Gastrocnemius medialis (tissue), 4 donors: Measurements from ENCODE around the gene NAXE. TPM values are rescaled to one million over a fixed set of nuclear protein-coding genes. Genes with fewer than 3 reads are reported as not detected.
"Not testable (repeated sequence)": the region's sequence is repeated elsewhere in the genome, so short reads cannot be mapped to it uniquely, and the experiment has no call there.

ENCODE experiments used
- ATAC-seq, 2 donors: fragments of 150-250 bp; one replicate each; pipeline ENCODE4 v1.9.1; 2016
- DNase-seq, 2 donors: peaks; one replicate each; pipeline ENCODE4 v3.0.0-alpha.2; 2019
- H3K27ac ChIP-seq, 4 donors: fragments of 200-600 bp; sonication (generic); 1 replicate in 1 of 4; 2 replicates in 3 of 4; pipeline ENCODE4 v1.5.1; 2016 to 2018; ENCODE audit warnings: mild to moderate bottlenecking in 2 of 4, moderate library complexity in 1 of 4
- H3K27me3 ChIP-seq, 3 donors: fragments of 200-600 bp; sonication (generic) in 2 of 3; 1 replicate in 1 of 3; 2 replicates in 2 of 3; pipeline versions ENCODE4 v1.5.1 to v1.6.0; 2016 to 2019; ENCODE audit warnings: mild to moderate bottlenecking in 1 of 3, moderate library complexity in 1 of 3
- H3K36me3 ChIP-seq, 2 donors: fragments of 200-600 bp; sonication (generic) in 1 of 2; one replicate each; pipeline ENCODE4 v1.5.1; 2017 to 2018
- H3K4me1 ChIP-seq, 2 donors: fragments of 200-600 bp; sonication (generic) in 1 of 2; one replicate each; pipeline ENCODE4 v1.5.1; 2016 to 2017; ENCODE audit warnings: mild to moderate bottlenecking in 2 of 2
- H3K4me3 ChIP-seq, 4 donors: fragments of 200-600 bp; sonication (generic) in 3 of 4; 1 replicate in 1 of 4; 2 replicates in 3 of 4; pipeline ENCODE4 v1.5.1; 2016 to 2019; ENCODE audit warnings: mild to moderate bottlenecking in 2 of 4
- H3K9me3 ChIP-seq, 3 donors: fragments of 200-600 bp; sonication (generic) in 2 of 3; 1 replicate in 1 of 3; 2 replicates in 2 of 3; pipeline ENCODE4 v1.5.1; 2016 to 2019
- CTCF ChIP-seq, 5 experiments: fragments of 450-650 bp in 3 of 5; fragments of 200-600 bp in 2 of 5; sonication (generic) in 2 of 5; IDR thresholded peaks in 4 of 5; conservative IDR thresholded peaks in 1 of 5; 1 replicate in 4 of 5; 2 replicates in 1 of 5; pipeline ENCODE4 v1.5.1; 2016 to 2019; ENCODE audit warnings: antibody characterized with exemption in 5 of 5, mild to moderate bottlenecking in 3 of 5, moderate library complexity in 3 of 5
- POLR2A ChIP-seq, 2 donors: fragments of 450-650 bp; IDR thresholded peaks; one replicate each; pipeline ENCODE4 v1.6.1; 2017; ENCODE audit warnings: antibody characterized with exemption in 2 of 2, mild to moderate bottlenecking in 2 of 2, moderate library complexity in 2 of 2
- in situ Hi-C, 4 donors: fragments of 200-750 bp; cut with MboI; loops; one replicate each; pipeline versions ENCODE4 v1.15.0 to v1.8.0; 2017; ENCODE audit warnings: low sequenced_read_pairs in 4 of 4
- intact Hi-C: fragments of 100-400 bp; cut with DNase I; formaldehyde crosslinking; loops from one replicate; pipeline ENCODE4 v1.15.1; 2023; ENCODE audit warnings: low total_unique reads
- total RNA-seq, 4 donors: library from RNA; depleted of rRNA; stranded (reverse); fragments of >200 nt; gene quantifications; one replicate each; pipeline versions ENCODE4 v1.1.0 to v1.2.3, GENCODE V29; 2016

Gene NAXE
- total RNA-seq, 4 donors from 2014 or later, result 34.4 to 66.7 (median 46.0) TPM

- Histone ChIP-seq H3K36me3 (peaks cover 0 to 31% of the 10 kb centered on the region in 2 donors), H3K9me3 (no peaks in the 10 kb centered on the region), H3K27ac (peak overlapping the region; percentile 77 to 87 (median 82)), H3K4me1 (peaks cover 15 to 16% of the 10 kb centered on the region in 2 donors), H3K4me3 (peak overlapping the region; percentile 63 to 88 (median 82)), H3K27me3 (no peaks in the 10 kb centered on the region)
- in situ Hi-C loops, result loop anchor here (5.0 to 10.0 kb wide), 2 partner anchors 148 to 216 kb away; no protein-coding TSS in a partner anchor
- ATAC-seq (no peak), DNase-seq (no peak)
- no peak for TF ChIP-seq POLR2A (IDR thresholded peaks at IDR 0.05)
- TF ChIP-seq CTCF (IDR thresholded peaks at IDR 0.05 in 4 of 5, conservative IDR thresholded peaks at IDR 0.05 in 1 of 5), result no peak
- intact Hi-C loops, result loop anchor here (1.0 to 5.0 kb wide), 3 partner anchors 9 to 144 kb away; partner anchors contain the start of gene NAXE
Observed at GRCh38 chr1:156600733-156601121, 9.2 kb downstream of the NAXE start.

GRCh38 chr1:156601122-156601830, 9.7 kb downstream of the NAXE start, which contains the start of gene GPATCH4:
Gene GPATCH4, minus strand, starts transcription at chr1:156601479.
- TF ChIP-seq CTCF (IDR thresholded peaks at IDR 0.05 in 4 of 5, conservative IDR thresholded peaks at IDR 0.05 in 1 of 5), result no peak
- peak in 1 of 2 donors; percentile 30 for TF ChIP-seq POLR2A (IDR thresholded peaks at IDR 0.05)
- ATAC-seq, result peak; percentile 88 to 90
- Histone ChIP-seq H3K27ac (peak within 1 kb of the TSS; percentile 77 to 87 (median 82)), H3K4me1 (peaks cover 15 to 16% of the 10 kb centered on the region in 2 donors), H3K36me3 (peaks cover 0 to 26% of the 10 kb centered on the region in 2 donors), H3K4me3 (peak within 1 kb of the TSS; percentile 63 to 88 (median 82)), H3K9me3 (no peaks in the 10 kb centered on the region), H3K27me3 (no peaks in the 10 kb centered on the region)
- intact Hi-C loops, result loop anchor here (1.0 to 5.0 kb wide), 3 partner anchors 10 to 145 kb away; partner anchors contain the start of gene NAXE
- peak; percentile 61 to 66 for DNase-seq
- in situ Hi-C loops, result loop anchor here (5.0 to 10.0 kb wide), 2 partner anchors 149 to 216 kb away; no protein-coding TSS in a partner anchor

- no peaks in the 10 kb centered on the region for H3K9me3 ChIP-seq
- in situ Hi-C loops (loop anchor here (5.0 to 10.0 kb wide), 2 partner anchors 150 to 217 kb away; no protein-coding TSS in a partner anchor), intact Hi-C loops (loop anchor here (1.0 to 5.0 kb wide), 3 partner anchors 11 to 146 kb away; partner anchors contain the start of gene NAXE)
- TF ChIP-seq POLR2A (IDR thresholded peaks at IDR 0.05), result no peak
- TF ChIP-seq CTCF (IDR thresholded peaks at IDR 0.05 in 4 of 5, conservative IDR thresholded peaks at IDR 0.05 in 1 of 5), result no peak
- H3K36me3 ChIP-seq, result peaks cover 0 to 20% of the 10 kb centered on the region in 2 donors
- no peak for DNase-seq
- peaks cover 15 to 16% of the 10 kb centered on the region in 2 donors for H3K4me1 ChIP-seq
- H3K4me3 ChIP-seq, result peak overlapping the region; percentile 63 to 88 (median 82)
- H3K27ac ChIP-seq, result peak overlapping the region; percentile 77 to 87 (median 82)
- peak; percentile 3 to 12 for ATAC-seq
- no peaks in the 10 kb centered on the region for H3K27me3 ChIP-seq
Observed at GRCh38 chr1:156601892-156602291, 10.3 kb downstream of the NAXE start.

- ATAC-seq, result no peak
- TF ChIP-seq CTCF (IDR thresholded peaks at IDR 0.05 in 4 of 5, conservative IDR thresholded peaks at IDR 0.05 in 1 of 5) (peak in 1 of 5 experiments; percentile 30), POLR2A (IDR thresholded peaks at IDR 0.05) (no peak)
- Histone ChIP-seq H3K4me1 (peaks cover 15 to 16% of the 10 kb centered on the region in 2 donors), H3K9me3 (no peaks in the 10 kb centered on the region), H3K27ac (no peak overlapping the region), H3K27me3 (no peaks in the 10 kb centered on the region), H3K4me3 (no peak overlapping the region), H3K36me3 (peaks cover 0 to 13% of the 10 kb centered on the region in 2 donors)
- intact Hi-C loops, result loop anchor here (5.0 kb wide), 1 partner anchor 90 kb away; no protein-coding TSS in a partner anchor
- DNase-seq, result no peak
- in situ Hi-C loops, result loop anchor here (5.0 to 10.0 kb wide), 2 partner anchors 150 to 218 kb away; no protein-coding TSS in a partner anchor
Observed at GRCh38 chr1:156602557-156602993, 11.0 kb downstream of the NAXE start.

GRCh38 chr1:156607344-156607743, 15.8 kb downstream of the NAXE start:
- H3K27me3 ChIP-seq, intact Hi-C loops, H3K27ac ChIP-seq, DNase-seq, H3K4me1 ChIP-seq, H3K9me3 ChIP-seq, ATAC-seq, H3K36me3 ChIP-seq, H3K4me3 ChIP-seq: not testable (repeated sequence)
- in situ Hi-C loops, result loop anchor here in 3 of 4 donors (5.0 to 10.0 kb wide), 2 partner anchors 155 to 223 kb away; no protein-coding TSS in a partner anchor
